Mucosa of descending colon (tissue), 3 donors: ENCODE data around the gene MNT. TPM values are rescaled to one million over a fixed set of nuclear protein-coding genes. Genes with fewer than 3 reads are reported as not detected.

Experiments
- ATAC-seq: fragments of 200-7000 bp; cut with Tn5 transposase; one replicate; pipeline ENCODE4 v1.9.1; 2020; ENCODE audit warnings: mild to moderate bottlenecking, moderate library complexity
- DNase-seq, 3 donors: peaks; one replicate each; pipeline ENCODE4 v3.0.0-alpha.2; 2020
- H3K36me3 ChIP-seq: fragments of 200-600 bp; one replicate; pipeline ENCODE4 v1.8.0; 2021; ENCODE audit warnings: low read depth, mild to moderate bottlenecking
- H3K4me1 ChIP-seq: fragments of 200-600 bp; one replicate; pipeline ENCODE4 v1.8.0; 2021; ENCODE audit warnings: low read depth, mild to moderate bottlenecking
- H3K4me3 ChIP-seq: fragments of 200-600 bp; one replicate; pipeline ENCODE4 v1.8.0; 2021; ENCODE audit warnings: mild to moderate bottlenecking
- H3K9me3 ChIP-seq: fragments of 200-600 bp; one replicate; pipeline ENCODE4 v1.8.0; 2021; ENCODE audit warnings: mild to moderate bottlenecking
- CTCF ChIP-seq: fragments of 200-600 bp; IDR thresholded peaks from one replicate; pipeline ENCODE4 v1.8.0; 2022; ENCODE audit warnings: antibody characterized with exemption, mild to moderate bottlenecking
- intact Hi-C, 2 donors: fragments of 100-400 bp; cut with DNase I in 1 of 2; cut with micrococcal nuclease in 1 of 2; formaldehyde crosslinking; loops; one replicate each; pipeline versions ENCODE4 v1.11.0 to v1.11.1; 2022; cut with DNase I, micrococcal nuclease
- total RNA-seq, 3 donors: library from RNA; stranded (reverse); fragmentation: NEBNext Ultra II Directional in 2 of 3; extraction: Animal tissue kit (Norgen Biotek cat#: 25700) in 2 of 3; gene quantifications; one replicate each; pipeline versions ENCODE4 v1.2.1 to v1.2.4, GENCODE V29; 2021 to 2023
- donor health status: DM: no; HTN: no; CAD: no; lungs with moderate emphysema.
- donor health status: DM: no; HTN: no; CAD: no.
- donor health status: DM: no; HTN: yes; CAD: no.

Gene MNT
- total RNA-seq, 3 donors from 2014 or later = 22.8 to 39.1 (median 25.2) TPM

- no peaks in the 10 kb centered on the region for H3K36me3 ChIP-seq
- no peak for DNase-seq
- peaks cover 11% of the 10 kb centered on the region for H3K4me1 ChIP-seq
- no peak for TF ChIP-seq CTCF
- no peak for ATAC-seq
- no peak overlapping the region for H3K4me3 ChIP-seq
- H3K9me3 ChIP-seq = no peaks in the 10 kb centered on the region
- intact Hi-C loops = no loop called here
Measured at GRCh38 chr17:2388683-2389055, 12.2 kb downstream of the MNT start.

- H3K4me1 ChIP-seq = peaks cover 11% of the 10 kb centered on the region
- no peak for TF ChIP-seq CTCF
Measured at GRCh38 chr17:2388020-2388682, 12.7 kb downstream of the MNT start.

GRCh38 chr17:2387086-2388019 lies 13.5 kb downstream of the MNT start:
- intact Hi-C loops = no loop called here
- no peak for TF ChIP-seq CTCF
- Histone ChIP-seq H3K4me3 (no peak overlapping the region), H3K9me3 (no peaks in the 10 kb centered on the region), H3K4me1 (peaks cover 16% of the 10 kb centered on the region), H3K36me3 (no peaks in the 10 kb centered on the region)
- ATAC-seq = no peak
- DNase-seq = peak in 1 of 3 donors; percentile 56

More at GRCh38 chr17:2388020-2388682, 12.7 kb downstream of the MNT start:
- intact Hi-C loops = no loop called here
- no peaks in the 10 kb centered on the region for H3K9me3 ChIP-seq
- H3K4me3 ChIP-seq = no peak overlapping the region
- DNase-seq (peak in 1 of 3 donors; percentile 53), ATAC-seq (no peak)
- no peaks in the 10 kb centered on the region for H3K36me3 ChIP-seq

GRCh38 chr17:2386400-2387085 lies 14.3 kb downstream of the MNT start:
- no peaks in the 10 kb centered on the region for H3K36me3 ChIP-seq
- H3K4me1 ChIP-seq = peaks cover 9% of the 10 kb centered on the region
- intact Hi-C loops = no loop called here
- H3K9me3 ChIP-seq = no peaks in the 10 kb centered on the region
- no peak overlapping the region for H3K4me3 ChIP-seq
- TF ChIP-seq CTCF = no peak
- peak; percentile 85 for ATAC-seq
- DNase-seq = peak; percentile 73 to 84 (median 80)
